GM23248 (cell line): Measurements from ENCODE around the gene ZBTB46. TPM values are rescaled to one million over a fixed set of nuclear protein-coding genes. Genes with fewer than 3 reads are reported as not detected.
A peak's percentile ranks its signal among the peaks of the same experiment; 100 is the strongest.

ENCODE experiments used
- DNase-seq: peaks from one replicate; pipeline ENCODE4 v3.0.0-alpha.2; 2015
- H2AFZ ChIP-seq: fragments of 200-600 bp; sonication (generic); 2 replicates; pipeline ENCODE4 v1.6.1; 2016; ENCODE audit warnings: antibody characterized with exemption
- H3F3A ChIP-seq: fragments of 200-600 bp; sonication (generic); 2 replicates; pipeline ENCODE4 v1.6.1; 2016; ENCODE audit warnings: mild to moderate bottlenecking, antibody characterized with exemption, mixed run types; ENCODE audit not compliant: insufficient read depth
- H3K27ac ChIP-seq: fragments of 200-600 bp; sonication (generic); 2 replicates; pipeline ENCODE4 v1.5.1; 2016; ENCODE audit warnings: mild to moderate bottlenecking
- H3K27me3 ChIP-seq: fragments of 200-600 bp; sonication (generic); replicated peaks from 2 replicates; pipeline ENCODE4 v1.6.1; 2016; ENCODE audit warnings: mild to moderate bottlenecking; ENCODE audit not compliant: insufficient read depth
- H3K36me3 ChIP-seq: fragments of 200-600 bp; sonication (generic); 2 replicates; pipeline ENCODE4 v1.6.1; 2016; ENCODE audit warnings: low read depth, mild to moderate bottlenecking
- H3K4me1 ChIP-seq: fragments of 200-600 bp; sonication (generic); 2 replicates; pipeline ENCODE4 v1.6.1; 2016; ENCODE audit warnings: mild to moderate bottlenecking; ENCODE audit not compliant: insufficient read depth
- H3K4me2 ChIP-seq: fragments of 200-600 bp; sonication (generic); one replicate; pipeline ENCODE4 v1.6.1; 2016; ENCODE audit warnings: mild to moderate bottlenecking; ENCODE audit not compliant: unreplicated experiment
- H3K4me3 ChIP-seq: fragments of 200-600 bp; sonication (generic); 2 replicates; pipeline ENCODE4 v1.5.1; 2016; ENCODE audit warnings: mild to moderate bottlenecking
- H3K79me2 ChIP-seq: fragments of 200-600 bp; sonication (generic); 2 replicates; pipeline ENCODE4 v1.6.1; 2016; ENCODE audit warnings: mild to moderate bottlenecking; ENCODE audit not compliant: insufficient read depth
- H3K9ac ChIP-seq: fragments of 200-600 bp; sonication (generic); 2 replicates; pipeline ENCODE4 v1.6.1; 2016; ENCODE audit warnings: mild to moderate bottlenecking
- H3K9me2 ChIP-seq: fragments of 200-600 bp; sonication (generic); 2 replicates; pipeline ENCODE4 v1.6.1; 2016; ENCODE audit warnings: mixed run types, mild to moderate bottlenecking, moderate library complexity; ENCODE audit not compliant: insufficient read depth
- H3K9me3 ChIP-seq: fragments of 200-600 bp; sonication (generic); one replicate; pipeline ENCODE4 v1.6.1; 2017; ENCODE audit warnings: low read depth
- H4K20me1 ChIP-seq: fragments of 200-600 bp; sonication (generic); 2 replicates; pipeline ENCODE4 v1.6.0; 2016; ENCODE audit not compliant: insufficient read depth
- EZH2 ChIP-seq: fragments of 200-600 bp; sonication (generic); IDR thresholded peaks from 2 replicates; pipeline ENCODE4 v1.6.1; 2018; ENCODE audit warnings: antibody characterized with exemption, mild to moderate bottlenecking; ENCODE audit not compliant: insufficient read depth, poor library complexity, severe bottlenecking
- EZH2phosphoT487 ChIP-seq: fragments of 200-600 bp; sonication (generic); IDR thresholded peaks from 2 replicates; pipeline ENCODE4 v1.6.1; 2018; ENCODE audit warnings: antibody characterized with exemption, moderate library complexity, mild to moderate bottlenecking, low read depth; ENCODE audit not compliant: insufficient read depth
- WGBS, 2 experiments: methylation state at CpG; one replicate each; pipeline ENCODE4 v1.1.6; 2015 to 2017; ENCODE audit warnings: low lambda C conversion rate in 2 of 2, low coverage in 1 of 2; ENCODE audit errors: missing lambda C conversion rate in 2 of 2; 5-methylcytosine and 5-hydroxymethylcytosine counted together
- in situ Hi-C: fragments of 300-500 bp; cut with MboI; formaldehyde crosslinking; loops from 2 replicates; pipeline ENCODE4 v1.15.0; 2020
- polyA plus RNA-seq: library from polyadenylated mRNA; unstranded; fragments of >200 nt; fragmentation: Nextera tagmentation; extraction: Ambion mirVana; gene quantifications from 2 replicates; pipeline ENCODE4 v1.2.1, GENCODE V29; 2016
- total RNA-seq: library from RNA; depleted of rRNA; stranded (reverse); fragments of >200 nt; shearing (Covaris generic); gene quantifications from 2 replicates; pipeline ENCODE4 v1.2.3, GENCODE V29; 2014

The ZBTB46 gene
- total and polyA plus RNA-seq, 2 experiments from 2014 or later: 0.33 to 1.9 TPM

- WGBS, 2 experiments: 86% methylated on average over 9 of the region's 9 CpGs
- H3K36me3 ChIP-seq: no peaks in the 10 kb centered on the region
- in situ Hi-C loops: no loop called here
- H4K20me1 ChIP-seq: no peaks in the 10 kb centered on the region
- peaks cover 6% of the 10 kb centered on the region for H3K4me1 ChIP-seq
- H3K27ac ChIP-seq: no peak overlapping the region
- no peaks in the 10 kb centered on the region for H3K9me2 ChIP-seq
- H3K4me3 ChIP-seq: peak overlapping the region; percentile 25; the same call in 1 of the 2 replicates
- H3K79me2 ChIP-seq: no peaks in the 10 kb centered on the region
- no peak overlapping the region for H3K9ac ChIP-seq
- peak overlapping the region; percentile 34 for H3K4me2 ChIP-seq
- H2AFZ ChIP-seq: peak overlapping the region; percentile 72
- H3F3A ChIP-seq: no peaks in the 10 kb centered on the region
- no peak for DNase-seq
- H3K9me3 ChIP-seq: no peaks in the 10 kb centered on the region
- H3K27me3 ChIP-seq: no peaks in the 10 kb centered on the region
- TF ChIP-seq EZH2phosphoT487: no peak
- TF ChIP-seq EZH2: no peak
Measured at GRCh38 chr20:63834491-63834880, 3.4 kb upstream of the ZBTB46 start.

- Histone ChIP-seq H3K4me1 (peaks cover 6% of the 10 kb centered on the region), H3K4me2 (no peak overlapping the region), H3K27ac (no peak overlapping the region), H3K9me2 (no peaks in the 10 kb centered on the region), H3K9ac (no peak overlapping the region), H3K27me3 (no peaks in the 10 kb centered on the region), H3F3A (no peaks in the 10 kb centered on the region), H3K4me3 (no peak overlapping the region), H3K79me2 (no peaks in the 10 kb centered on the region), H2AFZ (no peak overlapping the region), H3K9me3 (no peaks in the 10 kb centered on the region), H3K36me3 (no peaks in the 10 kb centered on the region), H4K20me1 (no peaks in the 10 kb centered on the region)
- WGBS, 2 experiments: 87 to 93% methylated on average over 20 of the region's 20 CpGs
- in situ Hi-C loops: no loop called here
- DNase-seq: no peak
- TF ChIP-seq EZH2 (no peak), EZH2phosphoT487 (no peak)
Measured at GRCh38 chr20:63833776-63834490, 2.9 kb upstream of the ZBTB46 start.

GRCh38 chr20:63831993-63832686 is 1.1 kb upstream of the ZBTB46 start:
- Histone ChIP-seq H3K36me3 (no peaks in the 10 kb centered on the region), H3F3A (no peaks in the 10 kb centered on the region), H3K79me2 (no peaks in the 10 kb centered on the region), H3K4me3 (no peak overlapping the region), H3K9me2 (no peaks in the 10 kb centered on the region), H3K4me2 (no peak overlapping the region), H3K9ac (no peak overlapping the region), H3K9me3 (no peaks in the 10 kb centered on the region), H3K27me3 (no peaks in the 10 kb centered on the region), H3K27ac (no peak overlapping the region), H4K20me1 (no peaks in the 10 kb centered on the region), H3K4me1 (peaks cover 6% of the 10 kb centered on the region), H2AFZ (0 out of 2 replicates have a peak overlapping the region, but pooled peaks have one; percentile 16)
- in situ Hi-C loops: no loop called here
- TF ChIP-seq EZH2: no peak
- no peak for TF ChIP-seq EZH2phosphoT487
- 23 to 27% methylated on average over 46 to 59 of the region's 76 CpGs for WGBS, 2 experiments
- DNase-seq: peak; percentile 16

GRCh38 chr20:63831646-63831992 is 555 bp upstream of the ZBTB46 start:
- in situ Hi-C loops: no loop called here
- TF ChIP-seq EZH2phosphoT487 (no peak), EZH2 (no peak)
- no peaks in the 10 kb centered on the region for H3F3A ChIP-seq

More at GRCh38 chr20:63831646-63831992, 555 bp upstream of the ZBTB46 start:
- Histone ChIP-seq H3K4me1 (peaks cover 6% of the 10 kb centered on the region), H4K20me1 (no peaks in the 10 kb centered on the region), H3K27me3 (no peaks in the 10 kb centered on the region), H2AFZ (peak overlapping the region; percentile 16; the same call in 1 of the 2 replicates), H3K36me3 (no peaks in the 10 kb centered on the region), H3K9me2 (no peaks in the 10 kb centered on the region), H3K79me2 (no peaks in the 10 kb centered on the region), H3K9me3 (no peaks in the 10 kb centered on the region), H3K27ac (no peak overlapping the region), H3K9ac (no peak overlapping the region), H3K4me2 (no peak overlapping the region), H3K4me3 (peak overlapping the region; percentile 59; the same call in 1 of the 2 replicates)
- peak; percentile 22 for DNase-seq
- WGBS, 2 experiments: 3% methylated on average over 7 to 36 of the region's 55 CpGs
